HepG2 (cell line): ENCODE data around the gene PPP1R12C. TPM values are rescaled to one million over a fixed set of nuclear protein-coding genes. Genes with fewer than 3 reads are reported as not detected.

Source experiments
- CSRNP1 ChIP-seq: sonication (generic); formaldehyde crosslinking; IDR thresholded peaks from 2 replicates; pipeline ENCODE4 v1.8.1; 2023; ENCODE audit warnings: mild to moderate bottlenecking, missing genetic modification reagents
- GLI4 ChIP-seq: sonication (generic); formaldehyde crosslinking; IDR thresholded peaks from 2 replicates; pipeline ENCODE4 v1.5.1; 2020; ENCODE audit warnings: missing genetic modification reagents, mild to moderate bottlenecking, moderate library complexity, borderline replicate concordance
- HCFC1 ChIP-seq: fragments of 150-350 bp; IDR thresholded peaks from 2 replicates; pipeline ENCODE4 v1.6.1; 2014; ENCODE audit warnings: low read depth, low read length
- HNF1B ChIP-seq: sonication (generic); formaldehyde crosslinking; IDR thresholded peaks from 2 replicates; pipeline ENCODE4 v1.5.1; 2020; ENCODE audit warnings: mild to moderate bottlenecking, moderate library complexity, missing genetic modification reagents
- HOXA9 ChIP-seq: sonication (generic); formaldehyde crosslinking; IDR thresholded peaks from 2 replicates; pipeline ENCODE4 v1.8.1; 2022; ENCODE audit warnings: missing genetic modification reagents, mild to moderate bottlenecking, moderate library complexity, borderline replicate concordance
- MTERF4 ChIP-seq: sonication (generic); formaldehyde crosslinking; IDR thresholded peaks from 2 replicates; pipeline ENCODE4 v1.8.0; 2023; ENCODE audit warnings: mild to moderate bottlenecking, missing genetic modification reagents
- NFKBIZ ChIP-seq: IDR thresholded peaks from 2 replicates; pipeline ENCODE4 v1.6.1; 2018; ENCODE audit warnings: missing genetic modification reagents, missing compliant biosample characterization
- NPAS2 ChIP-seq: sonication (generic); formaldehyde crosslinking; IDR thresholded peaks from 2 replicates; pipeline ENCODE4 v1.8.0; 2022; ENCODE audit warnings: mild to moderate bottlenecking, missing genetic modification reagents, borderline replicate concordance
- POGK ChIP-seq: sonication (generic); formaldehyde crosslinking; conservative IDR thresholded peaks from 2 replicates; pipeline ENCODE4 v1.8.0; 2022; ENCODE audit warnings: mild to moderate bottlenecking, moderate library complexity, missing genetic modification reagents
- PRPF4 ChIP-seq: fragments of 200-400 bp; formaldehyde crosslinking; IDR thresholded peaks from 2 replicates; pipeline ENCODE4 v1.6.1; 2016; ENCODE audit warnings: low read length, low read depth; ENCODE audit not compliant: poor library complexity, severe bottlenecking
- SAFB2 ChIP-seq: sonication (generic); formaldehyde crosslinking; IDR thresholded peaks from 2 replicates; pipeline ENCODE4 v1.5.1; 2020; ENCODE audit warnings: missing genetic modification reagents, low read depth, mild to moderate bottlenecking, borderline replicate concordance
- SNAPC4 ChIP-seq: sonication (generic); formaldehyde crosslinking; IDR thresholded peaks from 2 replicates; pipeline ENCODE4 v1.4.0; 2020; ENCODE audit warnings: mild to moderate bottlenecking, missing genetic modification reagents
- ZNF143 ChIP-seq: sonication (generic); formaldehyde crosslinking; IDR thresholded peaks from 2 replicates; pipeline ENCODE4 v1.4.0; 2020; ENCODE audit warnings: missing genetic modification reagents
- ZNF234 ChIP-seq: sonication (generic); formaldehyde crosslinking; conservative IDR thresholded peaks from 2 replicates; pipeline ENCODE4 v1.5.1; 2020; ENCODE audit warnings: mild to moderate bottlenecking, missing genetic modification reagents
- ZNF337 ChIP-seq: sonication (generic); formaldehyde crosslinking; IDR thresholded peaks from 2 replicates; pipeline ENCODE4 v1.5.1; 2020; ENCODE audit warnings: missing genetic modification reagents, low read depth, mild to moderate bottlenecking, borderline replicate concordance
- ZNF740 ChIP-seq: sonication (generic); formaldehyde crosslinking; IDR thresholded peaks from 2 replicates; pipeline ENCODE4 v1.4.0; 2020; ENCODE audit warnings: missing genetic modification reagents
- ZSCAN30 ChIP-seq: sonication (generic); formaldehyde crosslinking; IDR thresholded peaks from 2 replicates; pipeline ENCODE4 v1.5.0; 2020; ENCODE audit warnings: mild to moderate bottlenecking, missing genetic modification reagents
- polyA plus RNA-seq, 8 experiments: library from polyadenylated mRNA; depleted of rRNA in 3 of 8; stranded (reverse) in 7 of 8; unstranded in 1 of 8; fragments of >200 nt; fragmentation: Illumina TruSeq in 4 of 8; extraction: Trizol in 4 of 8; gene quantifications; 2 replicates each; pipeline versions ENCODE4 v1.2.1 to v1.2.3, GENCODE V29; 2011 to 2016; ENCODE audit warnings: low read depth in 4 of 8, missing spikeins in 1 of 8, mixed read lengths in 1 of 8; ENCODE audit not compliant: insufficient read depth in 1 of 8
- total RNA-seq, 5 experiments: library from RNA; depleted of rRNA; stranded (reverse); fragments of >200 nt; fragmentation: Illumina TruSeq; extraction: Trizol; gene quantifications; 2 replicates each; pipeline ENCODE4 v1.2.3, GENCODE V29; 2016; ENCODE audit warnings: low read depth in 1 of 5

PPP1R12C gene
- total and polyA plus RNA-seq, 2 of the 13 experiments (the other 11 are each of a cell fraction or from before 2014, with no cell fraction given): 29.7 to 30.3 TPM

GRCh38 chr19:55117663-55118391 is 390 bp upstream of the PPP1R12C start (continued):
- peak; percentile 85 for TF ChIP-seq HNF1B (CRISPR knock-in tag)
- TF ChIP-seq ZNF337: no peak
- TF ChIP-seq POGK: no peak
- TF ChIP-seq HOXA9: no peak
- no peak; the same call in 1 of the 2 replicates for TF ChIP-seq ZNF740 (CRISPR knock-in tag)
- no peak for TF ChIP-seq CSRNP1 (CRISPR knock-in tag)
- TF ChIP-seq SNAPC4 (CRISPR knock-in tag): no peak; the same call in 1 of the 2 replicates
- no peak for TF ChIP-seq MTERF4 (CRISPR knock-in tag)
- no peak for TF ChIP-seq SAFB2 (CRISPR knock-in tag)
- TF ChIP-seq ZNF234 (CRISPR knock-in tag): no peak
- peak; percentile 93 for TF ChIP-seq ZNF143 (CRISPR knock-in tag)
- peak; percentile 94 for TF ChIP-seq HCFC1
- no peak for TF ChIP-seq NPAS2 (CRISPR knock-in tag)
- no peak for TF ChIP-seq GLI4 (CRISPR knock-in tag)
- TF ChIP-seq ZSCAN30 (CRISPR knock-in tag): no peak
- no peak for TF ChIP-seq PRPF4
- TF ChIP-seq NFKBIZ (CRISPR knock-in tag): no peak
